GM10847 (cell line): Measurements from ENCODE around the gene DDX42.

ENCODE experiments used
- POLR2A ChIP-seq: IDR thresholded peaks from 2 replicates; pipeline ENCODE4 v1.6.1; 2011; ENCODE audit not compliant: insufficient read length; ENCODE audit errors: extremely low read depth

Gene DDX42

GRCh38 chr17:63830904-63831491 is 57.0 kb downstream of the DDX42 start:
- TF ChIP-seq POLR2A = no peak

GRCh38 chr17:63831505-63831904 is 57.5 kb downstream of the DDX42 start:
- no peak for TF ChIP-seq POLR2A

GRCh38 chr17:63832014-63832413 is 58.0 kb downstream of the DDX42 start:
- TF ChIP-seq POLR2A = no peak

GRCh38 chr17:63832455-63832854 is 58.5 kb downstream of the DDX42 start:
- TF ChIP-seq POLR2A = no peak

GRCh38 chr17:63833026-63833740 is 59.2 kb downstream of the DDX42 start:
- TF ChIP-seq POLR2A = no peak

- no peak for TF ChIP-seq POLR2A
These were observed 59.9 kb downstream of the DDX42 start for GRCh38 chr17:63833741-63834373.

GRCh38 chr17:63834431-63835166 is 60.6 kb downstream of the DDX42 start:
- no peak for TF ChIP-seq POLR2A

- no peak for TF ChIP-seq POLR2A
These were observed 61.3 kb downstream of the DDX42 start for GRCh38 chr17:63835167-63835720.

- TF ChIP-seq POLR2A = no peak
These were observed 62.8 kb downstream of the DDX42 start for GRCh38 chr17:63836811-63837210.

- no peak for TF ChIP-seq POLR2A
These were observed 63.5 kb downstream of the DDX42 start for GRCh38 chr17:63837480-63837879.

- TF ChIP-seq POLR2A = no peak
These were observed 64.1 kb downstream of the DDX42 start for GRCh38 chr17:63837962-63838600.

- no peak for TF ChIP-seq POLR2A
These were observed 64.7 kb downstream of the DDX42 start for GRCh38 chr17:63838631-63839171.

- no peak for TF ChIP-seq POLR2A
These were observed 66.8 kb downstream of the DDX42 start for GRCh38 chr17:63840591-63841349.
